H1 (cell line): ENCODE results near the gene DCAF17.

Source experiments
- GABPA ChIP-seq: IDR thresholded peaks from 2 replicates; pipeline ENCODE4 v1.6.1; 2011; ENCODE audit warnings: mild to moderate bottlenecking, low read length, moderate library complexity, borderline replicate concordance; ENCODE audit not compliant: insufficient read depth
- RBBP5 ChIP-seq: IDR thresholded peaks from 2 replicates; pipeline ENCODE4 v1.7.1; 2012; ENCODE audit warnings: low read depth, mild to moderate bottlenecking, inconsistent platforms, low read length, moderate library complexity, borderline replicate concordance
- SIN3A ChIP-seq, 2 experiments: IDR thresholded peaks in 1 of 2; conservative IDR thresholded peaks in 1 of 2; 2 replicates each; pipeline ENCODE4 v1.6.1; 2011 to 2012; ENCODE audit warnings: low read length in 2 of 2, improper control_type of control experiment in 1 of 2, low read depth in 1 of 2, mild to moderate bottlenecking in 1 of 2
- SP1 ChIP-seq: IDR thresholded peaks from 2 replicates; pipeline ENCODE4 v1.6.1; 2011; ENCODE audit warnings: low read depth, low read length
- TBP ChIP-seq: IDR thresholded peaks from 2 replicates; pipeline ENCODE4 v1.6.1; 2011; ENCODE audit warnings: low read depth, low read length, improper control_type of control experiment
- TF ChIP-seq, protein P1 (sequence below), 3 experiments: IDR thresholded peaks; 1 replicate in 2 of 3; 2 replicates in 1 of 3; pipeline versions ENCODE4 v1.5.1 to v1.6.1; 2011; ENCODE audit warnings: low read length in 3 of 3, mild to moderate bottlenecking in 3 of 3, inconsistent platforms in 2 of 3, low read depth in 1 of 3, moderate library complexity in 1 of 3; ENCODE audit not compliant: insufficient read depth in 1 of 3; ENCODE audit errors: control extremely low read depth in 1 of 3
- TF ChIP-seq, protein P2 (sequence below): IDR thresholded peaks from 2 replicates; pipeline ENCODE4 v1.6.1; 2012; ENCODE audit warnings: low read length, inconsistent platforms
- TF ChIP-seq, protein P3 (sequence below): IDR thresholded peaks from 2 replicates; pipeline ENCODE4 v1.6.1; 2012; ENCODE audit warnings: inconsistent platforms

DNA sequence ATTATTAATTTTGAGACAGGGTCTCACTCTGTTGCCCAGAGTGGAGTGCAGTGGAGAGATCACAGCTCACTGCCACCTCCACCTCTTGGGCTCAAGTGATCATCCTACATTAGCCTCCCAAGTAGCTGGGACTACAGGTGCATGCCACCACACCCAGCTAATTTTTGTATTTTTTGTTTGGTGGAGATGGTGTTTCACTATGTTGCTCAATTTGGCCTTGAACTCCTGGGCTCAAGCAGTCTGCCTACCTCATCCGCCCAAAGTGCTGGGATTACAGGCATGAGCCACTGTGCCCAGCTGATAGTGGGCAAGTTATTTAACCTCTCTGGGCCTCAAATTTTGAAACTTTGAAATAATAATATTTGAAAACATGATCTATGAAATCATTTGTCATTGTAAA is 26.5 kb downstream of the DCAF17 start:
- no peak for TF ChIP-seq RBBP5
- TF ChIP-seq, protein P1, sequence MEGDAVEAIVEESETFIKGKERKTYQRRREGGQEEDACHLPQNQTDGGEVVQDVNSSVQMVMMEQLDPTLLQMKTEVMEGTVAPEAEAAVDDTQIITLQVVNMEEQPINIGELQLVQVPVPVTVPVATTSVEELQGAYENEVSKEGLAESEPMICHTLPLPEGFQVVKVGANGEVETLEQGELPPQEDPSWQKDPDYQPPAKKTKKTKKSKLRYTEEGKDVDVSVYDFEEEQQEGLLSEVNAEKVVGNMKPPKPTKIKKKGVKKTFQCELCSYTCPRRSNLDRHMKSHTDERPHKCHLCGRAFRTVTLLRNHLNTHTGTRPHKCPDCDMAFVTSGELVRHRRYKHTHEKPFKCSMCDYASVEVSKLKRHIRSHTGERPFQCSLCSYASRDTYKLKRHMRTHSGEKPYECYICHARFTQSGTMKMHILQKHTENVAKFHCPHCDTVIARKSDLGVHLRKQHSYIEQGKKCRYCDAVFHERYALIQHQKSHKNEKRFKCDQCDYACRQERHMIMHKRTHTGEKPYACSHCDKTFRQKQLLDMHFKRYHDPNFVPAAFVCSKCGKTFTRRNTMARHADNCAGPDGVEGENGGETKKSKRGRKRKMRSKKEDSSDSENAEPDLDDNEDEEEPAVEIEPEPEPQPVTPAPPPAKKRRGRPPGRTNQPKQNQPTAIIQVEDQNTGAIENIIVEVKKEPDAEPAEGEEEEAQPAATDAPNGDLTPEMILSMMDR (IDR thresholded peaks at IDR 0.05; ENCODE audit: control extremely low read depth in 1 of 3, insufficient read depth in 1 of 3, low read depth in 1 of 3, low read length in 3 of 3): no peak
- no peak for TF ChIP-seq SIN3A (conservative IDR thresholded peaks at IDR 0.05 in 1 of 2, IDR thresholded peaks at IDR 0.05 in 1 of 2; ENCODE audit: low read depth in 1 of 2, low read length in 2 of 2)
- TF ChIP-seq TBP: no peak
- no peak for TF ChIP-seq GABPA
- TF ChIP-seq, protein P2, sequence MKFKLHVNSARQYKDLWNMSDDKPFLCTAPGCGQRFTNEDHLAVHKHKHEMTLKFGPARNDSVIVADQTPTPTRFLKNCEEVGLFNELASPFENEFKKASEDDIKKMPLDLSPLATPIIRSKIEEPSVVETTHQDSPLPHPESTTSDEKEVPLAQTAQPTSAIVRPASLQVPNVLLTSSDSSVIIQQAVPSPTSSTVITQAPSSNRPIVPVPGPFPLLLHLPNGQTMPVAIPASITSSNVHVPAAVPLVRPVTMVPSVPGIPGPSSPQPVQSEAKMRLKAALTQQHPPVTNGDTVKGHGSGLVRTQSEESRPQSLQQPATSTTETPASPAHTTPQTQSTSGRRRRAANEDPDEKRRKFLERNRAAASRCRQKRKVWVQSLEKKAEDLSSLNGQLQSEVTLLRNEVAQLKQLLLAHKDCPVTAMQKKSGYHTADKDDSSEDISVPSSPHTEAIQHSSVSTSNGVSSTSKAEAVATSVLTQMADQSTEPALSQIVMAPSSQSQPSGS: no peak
- TF ChIP-seq SP1: no peak
- TF ChIP-seq, protein P3, sequence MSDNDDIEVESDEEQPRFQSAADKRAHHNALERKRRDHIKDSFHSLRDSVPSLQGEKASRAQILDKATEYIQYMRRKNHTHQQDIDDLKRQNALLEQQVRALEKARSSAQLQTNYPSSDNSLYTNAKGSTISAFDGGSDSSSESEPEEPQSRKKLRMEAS: no peak
